Measurements from ENCODE around the gene MTUS2. TPM values are rescaled to one million over a fixed set of nuclear protein-coding genes. Genes with fewer than 3 reads are reported as not detected.

MTUS2 gene
- total RNA-seq, 1 donor from 2014 or later, result not detected

GRCh38 chr13:29529754-29530153, 709.6 kb downstream of the MTUS2 start:
- Histone ChIP-seq H3K36me3 (ENCODE audit: control insufficient read depth, insufficient read depth, low read length) (peaks cover 53% of the 10 kb centered on the region), H3K27me3 (ENCODE audit: control insufficient read depth, insufficient read depth, low read length) (no peaks in the 10 kb centered on the region), H3K4me3 (ENCODE audit: low read depth, low read length) (no peak overlapping the region)
- no peak for TF ChIP-seq CTCF (IDR thresholded peaks at IDR 0.05; ENCODE audit: insufficient read depth, low read length, severe bottlenecking)
- FAIRE-seq (no peak), DNase-seq (ENCODE audit: low read depth) (no peak)

DNA sequence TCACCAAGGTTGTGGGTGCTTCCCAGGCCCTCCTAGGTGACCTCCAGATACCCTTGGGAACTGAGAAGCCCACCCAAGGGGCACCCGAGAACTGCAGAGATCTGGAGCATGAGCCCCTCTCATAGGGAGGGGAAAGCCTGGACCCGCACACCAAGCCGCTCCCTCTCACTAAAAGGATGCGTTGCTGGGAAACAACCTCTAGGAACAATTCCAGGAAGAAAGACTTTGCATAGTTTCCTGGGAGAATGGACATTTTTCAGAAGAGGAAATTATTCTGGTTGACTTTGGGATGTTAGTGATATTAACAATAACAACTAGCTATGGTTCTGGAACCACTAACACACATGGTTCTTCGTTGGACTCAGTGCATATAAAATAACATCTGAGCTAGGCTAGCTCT, 710.8 kb downstream of the MTUS2 start:
- FAIRE-seq, result no peak
- TF ChIP-seq CTCF (IDR thresholded peaks at IDR 0.05; ENCODE audit: insufficient read depth, low read length, severe bottlenecking), result no peak
- DNase-seq (ENCODE audit: low read depth), result no peak
- Histone ChIP-seq H3K36me3 (ENCODE audit: control insufficient read depth, insufficient read depth, low read length) (peaks cover 52% of the 10 kb centered on the region), H3K4me3 (ENCODE audit: low read depth, low read length) (no peak overlapping the region), H3K27me3 (ENCODE audit: control insufficient read depth, insufficient read depth, low read length) (no peaks in the 10 kb centered on the region)

DNA sequence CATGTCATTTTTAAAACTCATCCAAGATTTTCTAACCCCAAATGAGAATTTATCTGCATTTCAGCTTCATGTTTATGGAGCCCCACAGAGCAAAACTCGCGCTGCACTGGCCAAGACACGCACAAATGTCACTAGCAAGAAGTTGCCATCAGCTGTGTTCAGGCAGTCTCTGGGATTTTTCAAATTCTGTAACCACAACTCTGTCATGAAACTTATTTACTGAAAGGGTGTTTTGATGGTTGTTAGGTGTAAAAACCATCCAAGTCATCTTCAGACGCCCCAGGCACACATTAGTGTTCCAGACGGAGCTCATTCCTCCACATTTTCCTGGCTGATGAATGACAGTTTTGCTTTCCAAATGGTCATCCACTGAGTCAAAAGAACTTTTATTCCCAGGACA, 712.0 kb downstream of the MTUS2 start:
- FAIRE-seq (no peak), DNase-seq (ENCODE audit: low read depth) (no peak)
- no peak for TF ChIP-seq CTCF (IDR thresholded peaks at IDR 0.05; ENCODE audit: insufficient read depth, low read length, severe bottlenecking)
- Histone ChIP-seq H3K27me3 (ENCODE audit: control insufficient read depth, insufficient read depth, low read length) (no peaks in the 10 kb centered on the region), H3K36me3 (ENCODE audit: control insufficient read depth, insufficient read depth, low read length) (peaks cover 54% of the 10 kb centered on the region), H3K4me3 (ENCODE audit: low read depth, low read length) (no peak overlapping the region)

GRCh38 chr13:29532821-29533220, 712.7 kb downstream of the MTUS2 start:
- H3K27me3 ChIP-seq (ENCODE audit: control insufficient read depth, insufficient read depth, low read length), result no peaks in the 10 kb centered on the region
- H3K36me3 ChIP-seq (ENCODE audit: control insufficient read depth, insufficient read depth, low read length), result peaks cover 50% of the 10 kb centered on the region
- no peak overlapping the region for H3K4me3 ChIP-seq (ENCODE audit: low read depth, low read length)
- TF ChIP-seq CTCF (IDR thresholded peaks at IDR 0.05; ENCODE audit: insufficient read depth, low read length, severe bottlenecking), result no peak
- FAIRE-seq, result no peak
- DNase-seq (ENCODE audit: low read depth), result no peak

GRCh38 chr13:29534083-29534482, 713.9 kb downstream of the MTUS2 start:
- TF ChIP-seq CTCF (IDR thresholded peaks at IDR 0.05; ENCODE audit: insufficient read depth, low read length, severe bottlenecking), result no peak
- DNase-seq (ENCODE audit: low read depth), result no peak
- no peak overlapping the region for H3K4me3 ChIP-seq (ENCODE audit: low read depth, low read length)
- H3K36me3 ChIP-seq (ENCODE audit: control insufficient read depth, insufficient read depth, low read length), result peaks cover 46% of the 10 kb centered on the region
- no peaks in the 10 kb centered on the region for H3K27me3 ChIP-seq (ENCODE audit: control insufficient read depth, insufficient read depth, low read length)
- FAIRE-seq, result no peak

All from bronchial epithelial cell (primary cell).